Osteoblast (primary cell): ENCODE data around the gene A1BG. TPM values are rescaled to one million over a fixed set of nuclear protein-coding genes. Genes with fewer than 3 reads are reported as not detected.
"Not testable (repeated sequence)": the region's sequence is repeated elsewhere in the genome, so short reads cannot be mapped to it uniquely, and the experiment has no call there.

Source experiments
- DNase-seq: peaks from one replicate; pipeline ENCODE4 v3.0.0; 2011; ENCODE audit warnings: low spot score, mixed read lengths; ENCODE audit not compliant: insufficient read length; ENCODE audit errors: missing footprints
- H2AFZ ChIP-seq: 2 replicates; pipeline ENCODE4 v1.6.0; 2011; ENCODE audit warnings: mild to moderate bottlenecking, low read length
- H3K27ac ChIP-seq: 2 replicates; pipeline ENCODE4 v1.5.1; 2011; ENCODE audit warnings: mild to moderate bottlenecking, low read depth, low read length, moderate library complexity
- H3K27me3 ChIP-seq: 2 replicates; pipeline ENCODE4 v1.6.0; 2012; ENCODE audit warnings: mild to moderate bottlenecking, control low read depth, inconsistent platforms, low read length, moderate library complexity; ENCODE audit not compliant: insufficient read depth
- H3K36me3 ChIP-seq: 2 replicates; pipeline ENCODE4 v1.5.1; 2011; ENCODE audit warnings: mild to moderate bottlenecking, low read length, control low read depth, moderate library complexity; ENCODE audit not compliant: insufficient read depth
- H3K4me1 ChIP-seq: 2 replicates; pipeline ENCODE4 v1.5.1; 2011; ENCODE audit warnings: mild to moderate bottlenecking, low read length, control low read depth, moderate library complexity; ENCODE audit not compliant: insufficient read depth
- H3K4me2 ChIP-seq: 2 replicates; pipeline ENCODE4 v1.6.0; 2011; ENCODE audit warnings: mild to moderate bottlenecking, low read length; ENCODE audit not compliant: insufficient read depth
- H3K4me3 ChIP-seq: fragments of 200-600 bp; sonication (generic); 3 replicates; pipeline ENCODE4 v1.5.1; 2012; ENCODE audit warnings: mild to moderate bottlenecking, low read length, inconsistent platforms; ENCODE audit not compliant: insufficient read depth
- H3K79me2 ChIP-seq: 2 replicates; pipeline ENCODE4 v1.6.0; 2012; ENCODE audit warnings: mild to moderate bottlenecking, low read length, control low read depth, inconsistent platforms; ENCODE audit not compliant: insufficient read depth
- H3K9me3 ChIP-seq: 2 replicates; pipeline ENCODE4 v1.5.1; 2011; ENCODE audit warnings: low read depth, low read length, control low read depth
- H4K20me1 ChIP-seq: 2 replicates; pipeline ENCODE4 v1.6.0; 2012; ENCODE audit warnings: mild to moderate bottlenecking, low read length, control low read depth; ENCODE audit not compliant: insufficient read depth
- total RNA-seq: library from RNA; depleted of rRNA; stranded (reverse); fragments of >200 nt; gene quantifications from 2 replicates; pipeline ENCODE4 v1.2.3, GENCODE V29; 2012
- TF ChIP-seq, protein P1 (sequence below): IDR thresholded peaks from 2 replicates; pipeline ENCODE4 v1.5.1; 2011; ENCODE audit warnings: mild to moderate bottlenecking, low read depth, low read length, moderate library complexity; ENCODE audit errors: extremely low read depth

The A1BG gene
- total RNA-seq, 1 donor, result 1.1 TPM

DNA sequence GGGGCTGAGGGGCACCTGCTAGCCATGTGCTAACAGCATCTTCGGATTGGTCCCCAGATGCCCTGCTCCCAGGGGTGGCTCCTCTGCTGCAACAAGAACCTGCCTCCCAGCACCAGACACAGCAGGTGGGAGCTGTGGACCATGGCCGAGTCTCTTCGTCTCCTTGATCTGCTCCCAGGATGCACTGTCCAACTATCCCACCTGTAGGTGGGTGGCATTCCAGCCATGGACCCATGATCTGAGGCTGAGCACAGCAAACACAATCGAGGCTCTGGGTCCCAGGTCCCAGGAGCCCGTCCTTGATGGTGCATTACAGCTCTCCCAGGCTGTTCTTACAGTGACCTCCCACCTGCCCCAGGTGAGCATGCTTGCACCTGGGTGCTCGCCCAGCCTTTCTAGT lies 26.0 kb upstream of the A1BG start:
- Histone ChIP-seq H3K79me2 (peaks cover 19% of the 10 kb centered on the region), H3K9me3 (no peaks in the 10 kb centered on the region), H3K27me3 (no peaks in the 10 kb centered on the region), H3K4me2 (peak overlapping the region; percentile 85), H3K36me3 (no peaks in the 10 kb centered on the region), H2AFZ (no peak overlapping the region), H3K27ac (no peak overlapping the region), H3K4me1 (peaks cover 15% of the 10 kb centered on the region), H4K20me1 (no peaks in the 10 kb centered on the region), H3K4me3 (no peak overlapping the region)
- DNase-seq, result peak; percentile 11
- TF ChIP-seq, protein P1, sequence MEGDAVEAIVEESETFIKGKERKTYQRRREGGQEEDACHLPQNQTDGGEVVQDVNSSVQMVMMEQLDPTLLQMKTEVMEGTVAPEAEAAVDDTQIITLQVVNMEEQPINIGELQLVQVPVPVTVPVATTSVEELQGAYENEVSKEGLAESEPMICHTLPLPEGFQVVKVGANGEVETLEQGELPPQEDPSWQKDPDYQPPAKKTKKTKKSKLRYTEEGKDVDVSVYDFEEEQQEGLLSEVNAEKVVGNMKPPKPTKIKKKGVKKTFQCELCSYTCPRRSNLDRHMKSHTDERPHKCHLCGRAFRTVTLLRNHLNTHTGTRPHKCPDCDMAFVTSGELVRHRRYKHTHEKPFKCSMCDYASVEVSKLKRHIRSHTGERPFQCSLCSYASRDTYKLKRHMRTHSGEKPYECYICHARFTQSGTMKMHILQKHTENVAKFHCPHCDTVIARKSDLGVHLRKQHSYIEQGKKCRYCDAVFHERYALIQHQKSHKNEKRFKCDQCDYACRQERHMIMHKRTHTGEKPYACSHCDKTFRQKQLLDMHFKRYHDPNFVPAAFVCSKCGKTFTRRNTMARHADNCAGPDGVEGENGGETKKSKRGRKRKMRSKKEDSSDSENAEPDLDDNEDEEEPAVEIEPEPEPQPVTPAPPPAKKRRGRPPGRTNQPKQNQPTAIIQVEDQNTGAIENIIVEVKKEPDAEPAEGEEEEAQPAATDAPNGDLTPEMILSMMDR, result no peak

DNA sequence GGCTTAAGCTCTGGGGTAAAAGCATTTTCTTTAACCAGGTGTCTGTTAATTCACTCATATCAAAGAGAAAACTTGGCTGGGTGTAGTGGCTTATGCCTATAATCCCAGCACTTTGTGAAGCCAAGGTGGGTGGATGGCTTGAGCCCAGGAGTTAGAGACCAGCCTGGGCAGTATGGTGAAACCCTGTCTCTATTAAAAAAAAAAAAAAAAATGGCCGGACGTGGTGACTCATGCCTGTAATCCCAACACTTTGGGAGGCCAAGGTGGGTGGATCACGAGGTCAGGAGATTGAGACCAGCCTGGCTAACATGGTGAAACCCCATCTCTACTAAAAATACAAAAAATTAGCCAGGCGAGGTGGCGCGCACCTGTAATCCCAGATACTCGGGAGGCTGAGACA lies 23.4 kb upstream of the A1BG start:
- not testable (repeated sequence) for H3K27me3 ChIP-seq, H3K4me1 ChIP-seq, H4K20me1 ChIP-seq, DNase-seq, H3K36me3 ChIP-seq, H3K27ac ChIP-seq, H3K4me2 ChIP-seq, H3K9me3 ChIP-seq, H2AFZ ChIP-seq, H3K4me3 ChIP-seq
- H3K79me2 ChIP-seq, result peaks cover 13% of the 10 kb centered on the region

DNA sequence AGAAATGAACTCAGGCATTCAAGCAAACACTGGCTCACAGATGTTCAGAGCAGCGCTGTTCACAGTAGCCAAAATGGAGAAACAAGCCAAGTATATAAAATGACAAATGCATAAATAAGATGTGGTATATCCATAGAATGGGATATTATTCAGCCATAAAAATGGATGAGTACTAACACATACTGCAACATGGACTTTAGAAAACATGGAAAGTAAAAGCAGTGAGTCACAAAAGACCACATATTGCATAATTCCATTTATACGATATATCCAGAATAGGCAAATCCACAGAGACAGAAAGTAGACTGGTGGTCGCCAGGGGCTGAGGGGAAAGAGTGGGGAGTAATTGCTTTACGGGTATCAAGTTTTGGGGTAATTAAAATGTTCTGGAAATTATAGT lies 20.9 kb upstream of the A1BG start:
- no peak overlapping the region for H2AFZ ChIP-seq
- TF ChIP-seq, protein P1, result no peak

GRCh38 chr19:58372311-58373133 lies 19.2 kb upstream of the A1BG start:
- H3K27ac ChIP-seq, result no peak overlapping the region
- no peaks in the 10 kb centered on the region for H3K79me2 ChIP-seq
- no peaks in the 10 kb centered on the region for H3K27me3 ChIP-seq
- no peak overlapping the region for H3K4me2 ChIP-seq
- H3K4me1 ChIP-seq, result no peaks in the 10 kb centered on the region
- no peak overlapping the region for H3K4me3 ChIP-seq
- no peak overlapping the region for H2AFZ ChIP-seq
- H3K9me3 ChIP-seq, result no peaks in the 10 kb centered on the region
- no peaks in the 10 kb centered on the region for H3K36me3 ChIP-seq
- peak; percentile 66 for DNase-seq
- TF ChIP-seq, protein P1, result peak; percentile 27
- H4K20me1 ChIP-seq, result no peaks in the 10 kb centered on the region

More for the DNA sequence above, 20.9 kb upstream of the A1BG start:
- Histone ChIP-seq H3K9me3 (no peaks in the 10 kb centered on the region), H3K36me3 (no peaks in the 10 kb centered on the region), H3K27ac (no peak overlapping the region), H3K4me2 (no peak overlapping the region), H3K4me3 (no peak overlapping the region), H3K79me2 (peaks cover 4% of the 10 kb centered on the region), H4K20me1 (no peaks in the 10 kb centered on the region), H3K27me3 (no peaks in the 10 kb centered on the region), H3K4me1 (no peaks in the 10 kb centered on the region)
- DNase-seq, result peak; percentile 59
